ENCODE results near the gene ZNF330. TPM values are rescaled to one million over a fixed set of nuclear protein-coding genes. Genes with fewer than 3 reads are reported as not detected.

Gene ZNF330
- total RNA-seq, 4 donors from 2014 or later, result 14.3 to 17.9 (median 16.5) TPM

- H3K27ac ChIP-seq, result no peak overlapping the region
- H3K4me1 ChIP-seq, result no peaks in the 10 kb centered on the region
- H3K36me3 ChIP-seq, result no peaks in the 10 kb centered on the region
- 52% methylated on average over 3 of the region's 3 CpGs for WGBS
- H3K4me3 ChIP-seq, result no peak overlapping the region
- no peaks in the 10 kb centered on the region for H3K9me3 ChIP-seq
- no peak for TF ChIP-seq CTCF (IDR thresholded peaks at IDR 0.05)
- no peak for TF ChIP-seq POLR2A (IDR thresholded peaks at IDR 0.05)
- TF ChIP-seq POLR2AphosphoS5 (IDR thresholded peaks at IDR 0.05), result no peak
- no peak for TF ChIP-seq EP300 (IDR thresholded peaks at IDR 0.05)
- no peak for DNase-seq (ENCODE audit: low spot score in 2 of 2)
- H3K27me3 ChIP-seq, result no peaks in the 10 kb centered on the region
Measured at GRCh38 chr4:141210168-141210567, 10.5 kb upstream of the ZNF330 start.

DNA sequence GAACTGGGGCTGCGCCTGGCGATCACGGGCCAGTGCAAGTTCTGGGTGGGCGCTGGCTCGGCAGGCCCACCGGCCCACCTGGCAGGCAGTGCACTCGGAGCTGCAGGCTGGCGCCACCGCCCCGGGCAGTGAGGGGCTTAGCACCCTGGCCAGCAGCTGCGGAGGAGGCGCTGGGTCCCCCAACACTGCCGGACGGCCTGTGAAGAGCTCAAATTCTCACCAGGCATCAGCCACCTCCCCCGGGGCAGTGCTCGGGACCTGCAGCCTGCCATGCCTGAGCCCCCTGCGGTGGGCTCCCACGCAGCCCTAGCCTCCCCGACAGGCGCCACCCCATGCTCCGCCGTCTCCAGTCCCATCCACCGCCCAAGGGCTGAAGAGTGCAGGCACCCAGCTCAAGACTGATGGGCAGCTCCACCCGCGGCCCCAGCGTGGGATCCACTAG lies 7.1 kb upstream of the ZNF330 start:
- DNase-seq (ENCODE audit: low spot score in 2 of 2), result no peak
- Histone ChIP-seq H3K4me3 (no peak overlapping the region), H3K27me3 (no peaks in the 10 kb centered on the region), H3K4me1 (no peaks in the 10 kb centered on the region), H3K36me3 (no peaks in the 10 kb centered on the region), H3K27ac (no peak overlapping the region), H3K9me3 (no peaks in the 10 kb centered on the region)
- TF ChIP-seq POLR2AphosphoS5 (IDR thresholded peaks at IDR 0.05) (no peak), CTCF (IDR thresholded peaks at IDR 0.05) (no peak), POLR2A (IDR thresholded peaks at IDR 0.05) (no peak), EP300 (IDR thresholded peaks at IDR 0.05) (no peak)
- 80% methylated on average over 3 of the region's 26 CpGs for WGBS

DNA sequence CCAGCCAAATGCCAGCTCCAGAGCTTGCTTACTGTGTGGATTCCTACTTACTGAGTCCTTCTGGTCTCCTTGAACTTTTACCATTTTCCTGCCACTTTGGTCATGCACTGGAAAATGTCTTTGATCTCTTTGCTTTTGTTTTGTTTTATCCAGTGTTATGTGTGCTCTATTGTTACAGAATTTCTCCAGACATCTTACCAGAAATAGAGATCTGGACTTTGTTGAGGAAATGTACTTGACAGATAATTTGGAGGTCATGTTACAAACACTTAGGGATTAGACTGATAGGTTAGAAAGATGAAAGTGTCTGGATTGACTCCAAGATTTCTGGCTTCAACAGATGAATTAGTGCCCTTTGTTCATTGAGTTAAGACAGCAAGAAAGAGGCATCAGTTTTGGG lies 5.7 kb upstream of the ZNF330 start:
- Histone ChIP-seq H3K9me3 (no peaks in the 10 kb centered on the region), H3K4me3 (no peak overlapping the region), H3K36me3 (no peaks in the 10 kb centered on the region), H3K4me1 (no peaks in the 10 kb centered on the region), H3K27me3 (no peaks in the 10 kb centered on the region), H3K27ac (no peak overlapping the region)
- TF ChIP-seq EP300 (IDR thresholded peaks at IDR 0.05), result no peak
- no peak for TF ChIP-seq POLR2AphosphoS5 (IDR thresholded peaks at IDR 0.05)
- no peak for TF ChIP-seq CTCF (IDR thresholded peaks at IDR 0.05)
- DNase-seq (ENCODE audit: low spot score in 2 of 2), result no peak

DNA sequence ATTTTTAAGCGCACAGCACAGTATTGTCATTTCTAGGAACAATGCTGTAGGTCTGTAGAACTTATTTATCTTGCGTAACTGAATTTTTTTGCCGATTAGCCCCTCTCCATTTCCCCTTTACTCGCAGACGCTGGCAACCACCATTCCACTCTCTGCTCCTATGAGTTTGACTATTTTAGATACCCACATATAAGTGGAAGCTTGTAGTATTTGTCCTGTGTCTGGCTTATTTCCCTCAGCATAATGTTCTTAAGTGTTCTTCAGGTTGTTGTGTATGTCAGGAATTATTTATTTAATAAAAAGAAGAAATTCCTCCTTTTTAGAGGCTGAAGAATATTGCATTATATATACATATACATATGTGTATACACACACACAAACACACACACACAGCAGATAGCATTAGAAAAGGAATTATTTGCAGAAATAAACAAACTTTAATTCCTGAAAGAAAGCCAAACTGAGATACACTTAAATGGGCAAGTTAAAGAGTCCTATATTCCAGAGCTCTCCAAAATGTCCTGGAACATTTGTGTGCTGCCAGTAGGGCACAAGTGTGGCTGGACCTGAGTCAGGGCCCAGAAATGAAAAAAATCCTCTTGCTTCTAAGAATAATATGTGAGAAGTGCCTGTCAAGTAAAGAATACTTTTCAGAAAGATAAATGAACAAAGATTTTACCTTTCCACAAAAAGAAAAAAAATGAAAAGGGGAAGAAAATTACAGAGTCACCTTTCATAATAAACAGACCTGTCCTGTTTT lies 4.5 kb upstream of the ZNF330 start:
- WGBS, result 70% methylated on average over 5 of the region's 5 CpGs
- Histone ChIP-seq H3K9me3 (no peaks in the 10 kb centered on the region), H3K4me1 (peaks cover 3% of the 10 kb centered on the region), H3K27me3 (no peaks in the 10 kb centered on the region), H3K36me3 (no peaks in the 10 kb centered on the region), H3K27ac (no peak overlapping the region), H3K4me3 (no peak overlapping the region)
- TF ChIP-seq POLR2AphosphoS5 (IDR thresholded peaks at IDR 0.05) (no peak), CTCF (IDR thresholded peaks at IDR 0.05) (no peak), POLR2A (IDR thresholded peaks at IDR 0.05) (no peak), EP300 (IDR thresholded peaks at IDR 0.05) (no peak)
- DNase-seq (ENCODE audit: low spot score in 2 of 2), result no peak

DNA sequence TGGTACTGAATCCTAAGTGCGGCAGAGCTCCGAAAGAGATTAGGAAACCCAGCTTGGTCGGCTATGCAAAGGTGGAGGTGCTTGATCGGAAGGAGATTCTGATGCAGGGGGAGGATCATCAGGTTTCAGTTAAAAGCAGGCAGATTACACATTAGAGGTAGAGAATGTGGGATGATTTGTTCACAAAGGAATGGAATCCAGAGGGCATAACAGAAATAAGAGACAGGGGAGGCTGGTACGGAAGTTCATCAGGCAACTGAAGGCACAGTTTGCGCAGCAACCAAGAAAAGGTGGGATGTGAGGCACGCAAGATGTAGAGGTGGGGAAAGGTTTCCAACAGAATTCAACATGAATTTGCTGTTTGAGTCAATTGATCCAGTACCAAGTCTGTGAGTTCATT lies 424 bp upstream of the ZNF330 start:
- DNase-seq (ENCODE audit: low spot score in 2 of 2), result no peak

More for the DNA sequence above, 424 bp upstream of the ZNF330 start:
- Histone ChIP-seq H3K9me3 (no peaks in the 10 kb centered on the region), H3K4me1 (peaks cover 25% of the 10 kb centered on the region), H3K27ac (no peak overlapping the region), H3K27me3 (no peaks in the 10 kb centered on the region), H3K36me3 (no peaks in the 10 kb centered on the region), H3K4me3 (peak overlapping the region; percentile 99)
- TF ChIP-seq CTCF (IDR thresholded peaks at IDR 0.05), result no peak
- no peak for TF ChIP-seq EP300 (IDR thresholded peaks at IDR 0.05)
- no peak for TF ChIP-seq POLR2A (IDR thresholded peaks at IDR 0.05)
- TF ChIP-seq POLR2AphosphoS5 (IDR thresholded peaks at IDR 0.05), result no peak
- WGBS, result 91% methylated on average over 7 of the region's 7 CpGs

Measured in suprapubic skin (tissue), 4 donors.